Urinary bladder (tissue), 2 donors: ENCODE data around the gene CMTM5. TPM values are rescaled to one million over a fixed set of nuclear protein-coding genes. Genes with fewer than 3 reads are reported as not detected.

Experiments used
- polyA plus RNA-seq: library from polyadenylated mRNA; stranded (reverse); fragments of 200-250 nt; gene quantifications from one replicate; pipeline ENCODE4 v1.2.3, GENCODE V29; 2013
- small RNA-seq: library from RNA; depleted of rRNA; stranded (forward); fragments of <200 nt; gene quantifications from one replicate; pipeline ENCODE3, GENCODE V24; 2014
- total RNA-seq: library from RNA; depleted of rRNA; stranded (reverse); fragments of >200 nt; gene quantifications from one replicate; pipeline ENCODE4 v1.2.3, GENCODE V29; 2014
- donor health status: healthy.

Gene CMTM5
- total and polyA plus RNA-seq, 2 donors, result 2.0 to 3.5 TPM

Small RNA genes within 50 kb of the gene (small RNA-seq; reads per million reads assigned to genes)
- not detected for gene MIR208A
- 10.0 reads per million, percentile 94 among the genes with 10 or more reads in this experiment for gene MIR208B

Other genes starting within 250 kb of the CMTM5 start
- gene SLC7A8, start 193.4 kb upstream of the CMTM5 start, total RNA-seq, result 8.4 TPM
- gene SLC7A8, start 193.4 kb upstream of the CMTM5 start, polyA plus RNA-seq, result 35.5 TPM
- gene RNF212B, start 139.1 kb upstream of the CMTM5 start, total RNA-seq, result not detected
- gene RNF212B, start 139.1 kb upstream of the CMTM5 start, polyA plus RNA-seq, result 0.41 TPM
- 7.9 TPM for gene HOMEZ, start 90.9 kb upstream of the CMTM5 start, total RNA-seq
- gene HOMEZ, start 90.9 kb upstream of the CMTM5 start, polyA plus RNA-seq, result 12.4 TPM
- gene PPP1R3E, start 74.2 kb upstream of the CMTM5 start, total RNA-seq, result 8.6 TPM
- gene PPP1R3E, start 74.2 kb upstream of the CMTM5 start, polyA plus RNA-seq, result 9.8 TPM
- gene BCL2L2, start 70.2 kb upstream of the CMTM5 start, total RNA-seq, result 19.2 TPM
- 118 TPM for gene BCL2L2, start 70.2 kb upstream of the CMTM5 start, polyA plus RNA-seq
- gene PABPN1, start 55.6 kb upstream of the CMTM5 start, total RNA-seq, result 52.0 TPM
- 84.0 TPM for gene PABPN1, start 55.6 kb upstream of the CMTM5 start, polyA plus RNA-seq
- 30.5 TPM for gene SLC22A17, start 24.2 kb upstream of the CMTM5 start, total RNA-seq
- 40.8 TPM for gene SLC22A17, start 24.2 kb upstream of the CMTM5 start, polyA plus RNA-seq
- 15.0 TPM for gene EFS, start 11.9 kb upstream of the CMTM5 start, total RNA-seq
- gene EFS, start 11.9 kb upstream of the CMTM5 start, polyA plus RNA-seq, result 28.7 TPM
- not detected for gene IL25, start 4.2 kb upstream of the CMTM5 start, total RNA-seq
- gene IL25, start 4.2 kb upstream of the CMTM5 start, polyA plus RNA-seq, result not detected
- gene MYH6, start 31.2 kb downstream of the CMTM5 start, total RNA-seq, result 0.26 TPM
- not detected for gene MYH6, start 31.2 kb downstream of the CMTM5 start, polyA plus RNA-seq
- gene MYH7, start 58.6 kb downstream of the CMTM5 start, total RNA-seq, result 29.9 TPM
- gene MYH7, start 58.6 kb downstream of the CMTM5 start, polyA plus RNA-seq, result not detected
- gene NGDN, start 92.7 kb downstream of the CMTM5 start, total RNA-seq, result 33.9 TPM
- 48.3 TPM for gene NGDN, start 92.7 kb downstream of the CMTM5 start, polyA plus RNA-seq
- 0.32 TPM for gene ZFHX2, start 174.7 kb downstream of the CMTM5 start, total RNA-seq
- 0.71 TPM for gene ZFHX2, start 174.7 kb downstream of the CMTM5 start, polyA plus RNA-seq
- 7.1 TPM for gene THTPA, start 179.2 kb downstream of the CMTM5 start, total RNA-seq
- gene THTPA, start 179.2 kb downstream of the CMTM5 start, polyA plus RNA-seq, result 25.3 TPM
- gene AP1G2, start 190.7 kb downstream of the CMTM5 start, total RNA-seq, result 36.3 TPM
- gene AP1G2, start 190.7 kb downstream of the CMTM5 start, polyA plus RNA-seq, result 50.7 TPM
- gene JPH4, start 201.7 kb downstream of the CMTM5 start, total RNA-seq, result 2.7 TPM
- 2.5 TPM for gene JPH4, start 201.7 kb downstream of the CMTM5 start, polyA plus RNA-seq